GM19328 (cell line): Measurements from ENCODE around the gene PDK1.
"Not testable (repeated sequence)": the region's sequence is repeated elsewhere in the genome, so short reads cannot be mapped to it uniquely, and the experiment has no call there.

ENCODE experiments used
- ATAC-seq: cut with Tn5 transposase; IDR thresholded peaks from one replicate; pipeline ENCODE4 v1.9.1; 2021; ENCODE audit warnings: mild to moderate bottlenecking, moderate library complexity; ENCODE audit not compliant: unreplicated experiment

PDK1 gene

DNA sequence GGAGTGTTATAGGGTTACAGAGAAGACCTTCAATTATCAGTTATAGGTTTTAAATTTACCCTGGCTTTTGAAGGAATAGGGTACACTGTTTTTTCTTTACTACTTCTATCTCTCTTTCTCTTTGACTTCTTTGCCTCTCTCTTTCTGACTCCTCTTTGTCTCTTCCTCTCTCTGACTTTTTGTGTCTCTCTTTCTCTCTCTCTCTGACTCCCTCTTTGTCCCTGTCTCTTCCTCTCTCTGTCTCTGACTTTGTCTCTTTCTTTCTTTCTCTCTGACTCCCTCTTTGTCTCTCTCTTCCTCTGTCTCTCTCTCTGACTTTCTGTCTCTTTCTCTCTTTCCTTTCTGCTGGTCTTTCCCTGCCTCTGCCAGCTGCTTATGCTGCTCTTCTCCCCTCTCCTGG lies 36.3 kb downstream of the PDK1 start:
- ATAC-seq = not testable (repeated sequence)

DNA sequence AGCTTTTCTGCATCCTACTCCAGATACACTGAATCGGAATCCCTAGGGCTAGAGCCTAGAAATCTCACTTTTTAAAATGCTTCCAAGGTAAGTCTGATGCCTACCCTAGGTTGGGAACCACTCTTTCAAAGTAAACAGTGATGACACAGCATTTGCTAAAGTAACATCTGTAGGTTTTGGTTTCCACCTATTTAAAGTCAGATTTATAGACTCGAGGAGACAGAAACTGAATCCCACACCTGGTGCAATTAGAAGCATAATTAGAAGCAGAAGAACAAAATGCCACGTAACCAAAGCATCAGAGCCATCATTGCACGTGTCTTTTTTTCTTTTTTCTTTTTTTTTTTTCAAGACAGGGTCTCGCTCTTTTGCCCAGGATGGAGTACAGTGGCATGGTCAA lies 40.9 kb downstream of the PDK1 start:
- peak; percentile 60 for ATAC-seq

DNA sequence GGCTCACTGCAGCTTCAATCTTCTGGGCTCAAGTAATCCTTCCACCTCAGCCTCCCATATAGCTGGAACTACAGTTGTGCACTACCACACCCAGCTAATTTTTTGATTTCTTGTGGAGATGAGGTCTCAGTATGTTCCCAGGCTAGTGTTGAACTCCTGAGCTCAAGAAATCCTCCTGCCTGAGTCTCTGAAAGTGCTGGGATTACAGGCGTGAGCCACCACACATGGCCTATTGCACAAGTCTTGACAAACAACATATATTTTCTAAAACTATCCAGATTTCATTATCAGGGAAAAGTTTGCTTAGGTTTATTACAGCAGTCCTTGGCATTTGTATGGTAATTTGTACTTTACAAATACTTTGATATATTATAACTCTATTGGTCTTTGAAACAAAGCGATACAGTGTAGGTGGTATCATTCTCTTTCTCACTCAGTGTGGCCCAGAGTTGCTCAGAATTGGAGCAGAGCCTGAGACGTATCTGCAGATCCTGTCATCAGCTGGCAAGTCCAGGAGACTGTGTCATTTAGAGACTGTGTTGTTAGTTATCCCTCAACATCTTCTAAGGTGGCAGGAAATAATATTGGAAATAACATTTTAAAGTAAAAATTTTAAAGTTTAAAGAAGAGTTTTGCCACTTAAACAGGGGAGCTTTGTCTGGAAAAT lies 41.4 kb downstream of the PDK1 start:
- ATAC-seq = no peak

DNA sequence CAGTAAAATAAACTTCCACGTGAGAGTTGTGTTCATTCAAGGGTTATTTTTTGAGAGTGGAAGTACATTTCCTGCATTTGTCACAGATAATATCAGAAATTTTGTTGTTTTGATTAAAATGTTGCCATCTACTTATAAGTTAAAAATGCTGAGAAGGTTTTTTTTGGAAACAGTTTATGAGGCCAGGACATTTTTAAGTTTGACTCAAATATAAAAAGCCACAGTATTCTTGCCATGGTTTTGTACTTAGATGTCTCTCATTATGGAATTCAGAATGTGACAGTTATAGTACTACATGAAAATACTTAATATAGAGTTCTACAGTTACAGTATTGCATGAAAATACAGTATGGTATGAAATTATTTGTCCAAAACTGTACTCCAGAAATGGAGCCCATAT lies 44.1 kb downstream of the PDK1 start:
- ATAC-seq = no peak

DNA sequence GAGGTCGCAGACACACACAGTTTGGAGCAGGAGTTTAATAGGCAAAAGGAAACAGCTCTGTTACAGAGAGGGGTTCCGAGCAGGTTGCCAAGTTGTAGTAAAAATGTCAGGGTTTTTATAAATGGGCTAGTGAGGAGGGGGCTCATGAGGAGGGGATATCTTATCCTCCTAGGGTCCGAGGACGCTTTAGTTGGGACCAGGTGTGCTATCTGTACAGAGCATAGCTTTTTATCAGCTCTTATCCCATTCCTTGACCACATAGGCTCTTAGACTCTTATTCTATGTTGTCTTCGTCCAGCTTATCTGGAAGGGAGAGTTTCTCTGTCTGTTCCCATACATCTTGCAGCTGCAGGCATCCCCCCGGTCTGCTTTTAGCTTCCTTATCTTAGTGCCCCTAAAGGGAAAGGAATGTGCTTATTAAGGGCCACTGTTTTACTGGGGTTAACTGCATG lies 44.7 kb downstream of the PDK1 start:
- no peak for ATAC-seq

DNA sequence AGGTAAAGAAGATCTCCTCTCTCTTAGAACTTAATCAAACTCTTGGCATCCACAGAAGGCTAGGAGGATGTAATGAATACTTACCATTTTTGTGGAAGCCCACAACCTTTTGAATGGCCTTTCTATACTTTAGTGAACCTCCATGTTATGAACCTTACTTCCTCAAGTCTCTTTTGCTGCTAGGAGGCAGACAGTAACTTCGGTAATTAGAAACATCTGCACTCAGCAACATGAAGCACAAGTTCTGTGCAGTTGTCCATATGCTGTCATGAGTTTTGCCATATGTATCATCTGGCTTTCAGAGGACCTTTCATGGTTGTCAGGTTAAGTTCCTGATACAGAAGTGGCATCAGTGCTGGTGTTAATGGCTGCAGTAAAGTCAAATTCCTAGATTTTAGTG lies 50.4 kb downstream of the PDK1 start:
- ATAC-seq = no peak

DNA sequence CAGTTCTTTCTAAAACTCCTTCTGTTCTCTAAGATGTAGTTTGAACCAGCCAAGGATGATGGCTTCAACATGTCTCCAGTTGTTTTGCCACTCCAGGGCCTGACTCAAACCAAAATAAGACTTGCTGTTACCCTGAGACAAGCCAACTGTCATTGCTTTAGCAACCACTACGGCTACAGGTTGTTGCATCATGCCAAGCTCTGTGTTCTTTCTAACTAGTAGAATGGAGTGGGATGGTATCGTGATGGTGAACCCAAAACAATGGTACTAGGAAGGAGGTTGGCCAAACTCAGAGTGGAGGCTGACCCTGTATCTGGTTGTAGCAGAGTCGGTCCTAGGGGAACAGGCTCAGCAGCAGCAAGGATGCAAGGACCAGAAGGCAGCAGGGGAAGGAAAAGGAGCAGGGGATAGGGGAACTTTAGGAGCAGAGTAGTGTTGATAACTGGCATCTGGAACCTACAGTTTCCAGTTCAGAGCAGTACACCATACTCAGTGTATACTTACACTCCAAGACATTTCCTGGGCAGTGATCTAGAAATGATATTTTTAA lies 51.6 kb downstream of the PDK1 start:
- no peak for ATAC-seq

DNA sequence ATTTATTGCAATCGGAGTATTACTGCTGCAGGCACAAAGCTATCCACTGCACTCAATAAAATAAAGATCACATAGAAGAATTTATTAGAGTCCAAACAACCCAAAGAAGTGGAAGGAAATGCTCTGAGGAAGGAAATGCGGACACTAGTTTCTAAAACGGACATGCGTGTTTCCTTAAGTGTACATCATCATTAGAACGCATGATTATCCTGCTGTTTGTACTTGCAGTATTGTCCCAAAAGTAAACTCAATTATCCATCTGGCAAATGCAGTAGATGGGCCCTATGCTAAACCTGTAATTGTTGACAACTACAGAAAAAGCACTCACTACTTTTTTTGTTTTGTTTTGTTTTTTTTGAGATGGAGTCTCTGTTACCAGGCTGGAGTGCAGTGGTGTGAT lies 53.6 kb downstream of the PDK1 start:
- ATAC-seq = no peak

DNA sequence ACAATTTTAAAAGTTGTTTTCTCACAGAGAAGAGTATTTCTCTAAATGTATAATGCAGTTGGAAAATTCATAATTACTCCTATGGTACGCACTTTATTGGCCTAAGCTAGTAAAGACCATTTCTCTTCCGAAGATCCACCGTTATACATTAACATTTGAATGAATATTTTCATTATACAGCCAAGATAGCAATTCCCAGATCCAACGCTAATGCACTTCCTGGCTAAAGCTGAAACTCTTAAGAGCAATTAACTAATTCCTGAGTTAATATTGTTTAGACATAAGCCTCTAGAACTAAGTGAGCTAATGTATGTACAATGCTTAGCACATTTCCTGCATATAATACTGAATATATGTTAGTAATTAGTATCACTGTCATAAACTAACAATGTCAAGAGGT lies 56.2 kb downstream of the PDK1 start:
- ATAC-seq = no peak

DNA sequence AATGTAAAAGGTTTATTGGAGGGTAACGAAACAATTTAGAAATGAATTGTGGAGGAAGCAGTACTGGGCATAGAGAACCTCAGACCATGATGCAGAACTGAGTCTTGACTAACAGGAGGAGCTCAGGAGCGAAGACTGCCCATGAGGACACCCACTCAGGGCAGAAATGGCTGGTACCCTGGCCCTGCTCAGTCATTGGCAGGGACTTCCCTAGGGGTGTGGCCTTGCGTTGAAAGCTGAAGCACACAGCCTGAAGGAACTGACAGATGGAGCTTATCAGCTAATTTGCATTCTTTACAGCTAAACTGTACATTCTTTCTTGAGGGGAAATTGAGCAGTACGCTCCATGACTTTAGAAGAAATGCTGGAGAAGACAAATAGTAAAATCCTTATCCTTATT lies 57.1 kb downstream of the PDK1 start:
- ATAC-seq = no peak

DNA sequence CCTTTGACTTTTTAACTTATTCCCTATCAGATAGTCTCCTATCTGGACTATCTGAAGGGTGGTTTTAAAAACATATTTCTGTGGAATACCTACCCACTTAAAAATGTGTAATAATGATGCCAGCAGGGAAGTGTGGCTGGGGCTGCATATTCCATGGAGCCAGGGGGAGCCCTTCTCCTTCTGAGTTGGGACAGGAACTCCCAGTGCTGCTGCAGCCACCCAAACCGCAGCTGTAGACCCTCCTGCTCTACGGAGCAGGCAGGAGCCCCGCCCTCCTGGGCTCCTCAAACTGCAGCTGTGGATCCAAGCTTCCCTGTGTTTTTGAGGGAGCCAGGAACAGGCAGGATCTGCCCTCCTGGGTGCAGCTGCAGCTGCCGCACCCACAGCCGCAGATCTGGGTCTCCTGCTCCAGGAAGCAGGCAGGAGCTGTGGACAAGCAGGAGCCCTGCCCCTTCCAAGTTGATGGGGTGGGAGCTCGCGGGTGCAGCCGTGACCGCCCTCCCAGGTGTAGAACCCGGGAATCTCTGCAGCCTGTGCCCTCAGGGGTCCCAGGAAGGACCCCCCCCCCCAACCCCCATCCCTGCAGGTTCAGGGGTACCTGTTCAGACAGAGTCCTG lies 57.8 kb downstream of the PDK1 start:
- no peak for ATAC-seq

DNA sequence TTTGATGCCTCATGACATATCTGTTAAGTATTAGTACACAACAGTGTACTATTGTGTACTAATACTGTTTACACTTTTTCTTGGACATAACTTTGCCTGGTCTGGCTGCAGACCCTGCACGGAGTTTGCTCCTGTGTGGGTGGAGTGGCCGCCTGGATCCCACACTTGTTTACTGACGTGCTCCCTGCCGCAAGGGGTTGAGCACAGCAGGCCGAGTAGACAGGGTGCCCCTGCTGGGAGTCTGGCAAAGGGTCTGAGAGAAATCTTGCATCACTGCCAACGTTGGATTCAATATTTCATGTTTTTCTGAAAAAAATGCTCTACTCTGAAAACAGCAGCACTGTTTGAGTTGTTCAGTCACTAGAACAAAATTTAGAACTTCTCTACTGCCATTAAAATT lies 59.0 kb downstream of the PDK1 start:
- ATAC-seq = no peak

DNA sequence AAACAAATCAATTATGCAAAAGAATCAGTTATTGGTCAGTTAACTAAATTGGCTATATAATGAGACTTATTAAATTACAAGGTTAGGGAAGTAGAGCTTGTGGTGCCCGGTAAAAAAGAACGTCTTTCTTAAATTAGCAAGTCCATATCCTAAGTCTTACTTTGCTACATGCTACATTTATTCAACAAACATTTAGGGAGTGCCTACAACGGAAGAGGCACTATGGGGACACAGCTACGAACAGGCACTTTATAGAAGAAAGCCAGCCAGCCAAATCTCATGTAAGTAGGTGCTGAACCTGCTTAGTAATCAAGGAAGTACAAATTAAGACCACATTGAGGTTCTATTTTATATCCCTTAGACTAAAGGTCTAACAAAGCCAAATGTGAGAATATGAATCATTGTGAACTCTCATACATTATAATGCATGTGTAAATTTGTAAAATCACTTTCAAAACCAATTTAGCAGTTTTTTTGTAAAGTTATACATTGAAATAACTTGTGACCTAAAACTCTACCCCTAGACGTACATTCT lies 59.9 kb downstream of the PDK1 start:
- ATAC-seq = no peak

DNA sequence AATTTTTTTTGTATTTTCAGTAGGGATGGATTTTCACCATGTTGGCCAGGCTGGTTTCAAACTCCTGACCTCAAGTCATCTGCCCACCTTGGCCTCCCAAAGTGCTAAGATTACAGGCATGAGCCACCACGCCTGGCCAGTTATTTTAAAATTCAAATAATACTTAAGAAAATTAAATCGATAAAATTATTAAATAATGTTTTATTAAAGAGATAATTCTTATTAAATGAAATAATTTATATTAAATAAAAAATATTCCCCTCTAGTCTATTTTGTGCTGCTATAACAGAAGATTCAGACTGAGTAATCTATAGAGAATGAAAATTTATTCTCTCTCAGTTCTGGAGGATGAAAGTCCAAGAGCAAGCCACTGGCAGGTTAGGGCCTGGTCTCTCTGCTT lies 61.2 kb downstream of the PDK1 start:
- ATAC-seq = no peak

DNA sequence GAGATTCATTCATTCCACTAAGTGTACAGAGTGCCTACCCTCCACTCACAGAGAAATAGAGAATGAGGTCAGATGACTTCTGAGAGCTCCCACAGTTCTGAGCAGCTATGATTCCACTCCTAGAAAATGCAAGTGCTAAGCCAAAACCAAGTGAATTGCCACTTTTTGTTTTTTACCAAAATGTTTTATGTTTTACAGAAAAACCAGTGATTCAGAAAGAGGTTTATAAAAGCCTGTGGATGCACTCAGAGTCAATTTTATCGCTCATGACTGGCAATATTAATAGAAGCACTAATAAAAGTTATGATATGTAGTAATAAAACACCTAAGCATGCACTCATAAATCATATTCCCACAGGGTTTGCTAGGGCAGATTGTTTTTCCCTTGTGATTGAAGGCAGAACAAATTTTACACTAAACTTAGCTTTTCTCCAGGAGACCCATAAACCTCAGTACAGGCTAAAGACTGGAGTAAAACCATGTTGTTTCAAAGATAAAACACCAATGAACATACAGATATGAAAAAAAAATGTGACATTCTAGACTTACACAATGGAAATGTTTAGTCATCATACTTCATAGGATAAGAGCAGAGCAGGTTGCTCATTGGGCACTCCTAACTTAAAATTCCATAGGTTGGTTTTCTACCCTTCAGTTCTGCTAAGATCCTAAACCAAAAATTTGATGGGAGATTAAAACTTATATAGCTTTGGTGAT lies 67.5 kb downstream of the PDK1 start:
- ATAC-seq = no peak

DNA sequence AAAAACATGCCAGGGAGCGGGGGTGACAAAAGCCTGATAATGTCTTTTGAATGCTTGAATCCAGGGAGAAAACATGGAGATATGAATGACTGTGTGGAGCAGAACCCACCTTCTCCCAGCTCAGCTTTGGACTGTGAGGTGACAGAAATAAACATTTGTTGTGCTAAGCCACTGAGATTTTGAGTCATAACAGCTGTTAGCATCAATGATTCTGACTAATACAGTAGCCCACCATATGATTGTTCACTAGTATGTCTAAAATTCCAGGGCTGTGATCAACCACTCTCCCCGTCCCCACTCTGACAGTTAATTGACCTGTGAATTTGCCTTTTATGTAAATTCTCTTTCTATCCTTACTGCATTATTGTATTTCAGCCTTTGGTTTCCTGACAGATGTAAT lies 69.1 kb downstream of the PDK1 start:
- no peak for ATAC-seq

DNA sequence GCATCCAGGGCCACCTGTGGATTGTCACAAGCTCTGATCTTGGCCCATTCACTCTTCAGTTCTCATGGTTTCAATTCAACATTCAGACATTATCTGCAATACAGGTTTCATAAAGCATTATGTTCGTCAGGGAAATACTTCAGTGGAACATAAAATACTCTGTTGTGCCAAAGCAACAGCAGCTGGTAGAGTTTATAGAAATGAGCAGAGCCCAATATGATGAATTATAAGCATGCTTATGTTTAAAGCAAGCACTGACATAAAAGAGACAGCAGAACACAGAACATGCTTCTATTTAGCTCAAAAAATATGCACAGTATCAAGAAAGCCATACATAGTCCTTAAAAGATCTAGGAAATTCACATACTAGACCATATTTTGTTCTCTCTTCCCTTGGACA lies 71.3 kb downstream of the PDK1 start:
- no peak for ATAC-seq

DNA sequence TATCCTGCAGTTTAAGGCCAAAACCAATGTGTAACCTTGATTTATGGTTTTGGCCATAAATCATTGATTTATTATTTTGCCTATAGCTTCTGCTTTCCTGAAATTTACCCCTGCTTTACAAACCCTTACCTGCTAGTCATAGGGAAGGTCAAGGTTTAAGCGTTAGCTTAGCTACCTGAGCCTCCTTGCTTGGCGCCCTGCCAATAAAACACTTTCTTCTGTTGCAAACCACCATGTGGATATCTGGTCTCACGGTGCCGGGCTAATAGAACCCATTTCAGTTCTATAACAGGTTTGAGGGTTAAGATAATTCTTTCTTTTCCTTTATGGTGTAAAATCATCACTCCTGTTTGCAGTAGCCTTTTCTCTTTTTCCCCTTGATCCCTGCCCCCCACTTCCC lies 72.2 kb downstream of the PDK1 start:
- no peak for ATAC-seq

DNA sequence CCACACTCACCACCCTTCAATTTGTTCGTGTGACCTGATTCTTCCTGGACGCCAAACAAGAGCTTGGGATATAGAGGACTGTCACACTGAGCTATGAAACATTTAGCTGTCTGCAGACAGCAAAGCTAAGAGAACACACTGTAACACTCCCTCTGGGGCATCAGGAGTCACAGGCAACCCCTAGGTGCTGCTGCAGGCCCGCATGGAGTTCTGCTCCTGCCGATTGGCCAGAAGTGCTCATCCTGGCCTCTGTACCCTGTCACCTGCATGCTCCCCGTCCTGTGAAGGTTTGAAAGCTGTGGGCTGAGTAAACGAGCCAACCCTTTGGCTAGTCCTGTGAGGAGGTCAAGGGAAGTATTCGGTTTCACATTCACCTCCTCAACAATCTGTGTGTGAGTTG lies 73.7 kb downstream of the PDK1 start:
- no peak for ATAC-seq

DNA sequence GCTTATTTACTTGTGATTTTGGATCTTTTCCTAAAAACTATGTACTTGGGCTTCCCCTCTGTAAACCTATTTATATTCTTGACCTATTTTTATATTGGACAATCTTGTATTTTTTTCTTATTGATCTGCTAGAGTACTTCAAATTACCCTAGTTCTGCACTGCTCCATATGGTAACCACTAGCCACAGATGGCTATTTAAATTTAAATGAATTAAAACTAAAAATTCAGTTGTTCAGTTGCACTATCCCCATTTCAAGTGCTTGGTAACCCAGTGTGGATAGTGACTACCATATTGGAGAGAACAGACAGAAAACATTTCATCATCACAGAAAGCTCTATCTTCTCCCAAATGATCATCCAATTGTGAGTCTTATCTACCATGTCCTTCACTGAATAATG lies 74.3 kb downstream of the PDK1 start:
- no peak for ATAC-seq

DNA sequence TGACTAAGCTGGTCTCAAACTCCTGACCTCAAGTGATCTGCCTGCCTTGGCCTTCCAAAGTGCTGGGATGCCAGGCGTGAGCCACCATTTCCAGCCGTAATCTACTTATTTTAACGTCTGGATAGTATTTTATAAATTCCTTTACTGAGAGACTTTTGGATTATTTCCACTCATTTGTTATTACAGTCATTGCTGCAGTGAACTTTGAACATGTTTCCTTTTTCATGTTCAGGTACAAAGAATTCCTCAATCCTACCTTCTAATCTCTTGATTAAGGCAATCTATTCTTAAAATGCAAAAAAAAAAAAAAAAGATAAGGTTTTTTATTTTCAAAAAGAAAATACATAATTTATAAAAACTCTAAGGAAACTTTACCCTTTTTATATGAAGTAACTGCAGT lies 78.6 kb downstream of the PDK1 start:
- no peak for ATAC-seq

DNA sequence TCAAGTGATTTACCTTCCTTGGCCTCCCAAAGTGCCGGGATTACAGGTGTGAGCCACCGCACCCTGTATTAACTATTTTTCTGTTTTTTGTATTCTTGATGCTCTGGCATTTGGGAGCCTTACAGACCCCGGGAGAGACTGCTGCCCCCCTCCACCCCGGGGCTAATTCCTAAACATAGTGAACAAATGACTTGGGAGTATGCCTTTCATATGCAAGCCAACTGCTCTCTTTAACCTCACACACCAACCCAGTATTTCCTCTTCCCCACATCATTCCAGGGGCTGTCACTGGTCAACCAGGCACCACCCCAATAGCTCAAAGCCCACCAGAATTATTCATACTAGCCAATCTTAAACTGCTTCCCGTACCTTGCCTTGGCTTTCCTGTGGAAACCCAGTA lies 79.7 kb downstream of the PDK1 start:
- ATAC-seq = no peak
